ENCODE measurements around the gene PGBD2. TPM values are rescaled to one million over a fixed set of nuclear protein-coding genes. Genes with fewer than 3 reads are reported as not detected.

Gene PGBD2
- total and polyA plus RNA-seq, 9 of the 15 experiments (the other 6 are each of a cell fraction or from before 2014, with no cell fraction given) = 11.9 to 21.8 (median 14.7) TPM

DNA sequence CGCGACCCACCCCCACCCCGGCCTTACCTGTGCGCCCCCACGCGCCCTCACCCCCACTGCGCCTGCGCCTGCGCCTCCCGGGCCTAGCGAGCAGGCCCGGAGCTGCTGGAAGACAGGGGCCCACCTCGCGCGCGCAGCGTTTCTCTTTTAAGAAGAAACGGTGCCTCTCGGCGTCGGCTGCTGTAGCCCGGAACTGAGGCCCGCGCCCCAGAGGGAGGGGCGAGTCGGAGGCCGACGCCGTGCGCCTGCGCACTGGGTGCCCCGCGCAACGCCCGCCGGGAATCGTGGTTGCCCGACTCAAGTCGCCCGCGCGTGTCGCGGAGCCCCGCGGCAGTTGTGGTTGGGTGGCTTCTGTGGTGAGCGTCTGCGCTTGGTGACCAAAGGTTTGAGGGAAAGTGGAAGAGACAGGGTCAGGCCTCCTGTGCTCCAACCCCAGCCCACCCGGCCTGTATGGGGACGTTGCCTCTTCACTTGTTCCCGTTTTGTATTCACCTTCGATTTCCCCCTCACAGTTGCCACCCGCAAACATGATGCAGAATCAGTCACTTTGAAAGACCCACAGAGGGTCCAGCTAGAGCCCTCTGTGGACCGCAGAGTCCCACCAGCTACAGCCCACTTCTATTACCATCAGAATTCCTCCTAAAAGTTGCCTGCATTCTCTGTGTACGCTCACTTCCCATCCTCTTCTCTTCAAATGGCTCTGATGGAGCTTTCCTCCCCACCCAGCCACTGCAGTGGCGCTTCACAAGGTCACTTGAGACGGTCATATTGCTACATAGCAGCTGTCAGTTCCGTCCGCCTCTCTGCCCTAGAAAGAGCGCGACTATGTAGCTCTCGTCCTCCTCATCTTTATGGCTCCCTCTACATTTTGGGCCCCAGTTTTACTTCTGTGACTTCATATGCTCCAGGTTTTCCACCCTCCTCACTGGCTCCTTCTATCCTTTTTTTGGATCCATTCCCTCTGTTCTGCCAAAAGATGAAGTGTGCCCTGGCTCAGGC lies 46.8 kb upstream of the PGBD2 start, which contains the start of gene ZNF692 (continued):
- TF ChIP-seq, protein P1, sequence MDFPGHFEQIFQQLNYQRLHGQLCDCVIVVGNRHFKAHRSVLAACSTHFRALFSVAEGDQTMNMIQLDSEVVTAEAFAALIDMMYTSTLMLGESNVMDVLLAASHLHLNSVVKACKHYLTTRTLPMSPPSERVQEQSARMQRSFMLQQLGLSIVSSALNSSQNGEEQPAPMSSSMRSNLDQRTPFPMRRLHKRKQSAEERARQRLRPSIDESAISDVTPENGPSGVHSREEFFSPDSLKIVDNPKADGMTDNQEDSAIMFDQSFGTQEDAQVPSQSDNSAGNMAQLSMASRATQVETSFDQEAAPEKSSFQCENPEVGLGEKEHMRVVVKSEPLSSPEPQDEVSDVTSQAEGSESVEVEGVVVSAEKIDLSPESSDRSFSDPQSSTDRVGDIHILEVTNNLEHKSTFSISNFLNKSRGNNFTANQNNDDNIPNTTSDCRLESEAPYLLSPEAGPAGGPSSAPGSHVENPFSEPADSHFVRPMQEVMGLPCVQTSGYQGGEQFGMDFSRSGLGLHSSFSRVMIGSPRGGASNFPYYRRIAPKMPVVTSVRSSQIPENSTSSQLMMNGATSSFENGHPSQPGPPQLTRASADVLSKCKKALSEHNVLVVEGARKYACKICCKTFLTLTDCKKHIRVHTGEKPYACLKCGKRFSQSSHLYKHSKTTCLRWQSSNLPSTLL (IDR thresholded peaks at IDR 0.05) = no peak
- TF ChIP-seq HMG20B (CRISPR knock-in tag; IDR thresholded peaks at IDR 0.05) = no peak
- TF ChIP-seq, protein P2, sequence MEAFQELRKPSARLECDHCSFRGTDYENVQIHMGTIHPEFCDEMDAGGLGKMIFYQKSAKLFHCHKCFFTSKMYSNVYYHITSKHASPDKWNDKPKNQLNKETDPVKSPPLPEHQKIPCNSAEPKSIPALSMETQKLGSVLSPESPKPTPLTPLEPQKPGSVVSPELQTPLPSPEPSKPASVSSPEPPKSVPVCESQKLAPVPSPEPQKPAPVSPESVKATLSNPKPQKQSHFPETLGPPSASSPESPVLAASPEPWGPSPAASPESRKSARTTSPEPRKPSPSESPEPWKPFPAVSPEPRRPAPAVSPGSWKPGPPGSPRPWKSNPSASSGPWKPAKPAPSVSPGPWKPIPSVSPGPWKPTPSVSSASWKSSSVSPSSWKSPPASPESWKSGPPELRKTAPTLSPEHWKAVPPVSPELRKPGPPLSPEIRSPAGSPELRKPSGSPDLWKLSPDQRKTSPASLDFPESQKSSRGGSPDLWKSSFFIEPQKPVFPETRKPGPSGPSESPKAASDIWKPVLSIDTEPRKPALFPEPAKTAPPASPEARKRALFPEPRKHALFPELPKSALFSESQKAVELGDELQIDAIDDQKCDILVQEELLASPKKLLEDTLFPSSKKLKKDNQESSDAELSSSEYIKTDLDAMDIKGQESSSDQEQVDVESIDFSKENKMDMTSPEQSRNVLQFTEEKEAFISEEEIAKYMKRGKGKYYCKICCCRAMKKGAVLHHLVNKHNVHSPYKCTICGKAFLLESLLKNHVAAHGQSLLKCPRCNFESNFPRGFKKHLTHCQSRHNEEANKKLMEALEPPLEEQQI (IDR thresholded peaks at IDR 0.05) = 0 out of 2 replicates have a peak, but pooled peaks have one; percentile 19
- TF ChIP-seq, protein P3, sequence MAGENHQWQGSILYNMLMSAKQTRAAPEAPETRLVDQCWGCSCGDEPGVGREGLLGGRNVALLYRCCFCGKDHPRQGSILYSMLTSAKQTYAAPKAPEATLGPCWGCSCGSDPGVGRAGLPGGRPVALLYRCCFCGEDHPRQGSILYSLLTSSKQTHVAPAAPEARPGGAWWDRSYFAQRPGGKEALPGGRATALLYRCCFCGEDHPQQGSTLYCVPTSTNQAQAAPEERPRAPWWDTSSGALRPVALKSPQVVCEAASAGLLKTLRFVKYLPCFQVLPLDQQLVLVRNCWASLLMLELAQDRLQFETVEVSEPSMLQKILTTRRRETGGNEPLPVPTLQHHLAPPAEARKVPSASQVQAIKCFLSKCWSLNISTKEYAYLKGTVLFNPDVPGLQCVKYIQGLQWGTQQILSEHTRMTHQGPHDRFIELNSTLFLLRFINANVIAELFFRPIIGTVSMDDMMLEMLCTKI (IDR thresholded peaks at IDR 0.05; ENCODE audit: partially characterized antibody) = no peak
- no peak for TF ChIP-seq RBM25 (IDR thresholded peaks at IDR 0.05; ENCODE audit: low read depth, low read length, severe bottlenecking)
- 0 out of 2 replicates have a peak, but pooled peaks have one; percentile 30 for TF ChIP-seq ZKSCAN8 (CRISPR knock-in tag; IDR thresholded peaks at IDR 0.05)
- TF ChIP-seq, protein P4, sequence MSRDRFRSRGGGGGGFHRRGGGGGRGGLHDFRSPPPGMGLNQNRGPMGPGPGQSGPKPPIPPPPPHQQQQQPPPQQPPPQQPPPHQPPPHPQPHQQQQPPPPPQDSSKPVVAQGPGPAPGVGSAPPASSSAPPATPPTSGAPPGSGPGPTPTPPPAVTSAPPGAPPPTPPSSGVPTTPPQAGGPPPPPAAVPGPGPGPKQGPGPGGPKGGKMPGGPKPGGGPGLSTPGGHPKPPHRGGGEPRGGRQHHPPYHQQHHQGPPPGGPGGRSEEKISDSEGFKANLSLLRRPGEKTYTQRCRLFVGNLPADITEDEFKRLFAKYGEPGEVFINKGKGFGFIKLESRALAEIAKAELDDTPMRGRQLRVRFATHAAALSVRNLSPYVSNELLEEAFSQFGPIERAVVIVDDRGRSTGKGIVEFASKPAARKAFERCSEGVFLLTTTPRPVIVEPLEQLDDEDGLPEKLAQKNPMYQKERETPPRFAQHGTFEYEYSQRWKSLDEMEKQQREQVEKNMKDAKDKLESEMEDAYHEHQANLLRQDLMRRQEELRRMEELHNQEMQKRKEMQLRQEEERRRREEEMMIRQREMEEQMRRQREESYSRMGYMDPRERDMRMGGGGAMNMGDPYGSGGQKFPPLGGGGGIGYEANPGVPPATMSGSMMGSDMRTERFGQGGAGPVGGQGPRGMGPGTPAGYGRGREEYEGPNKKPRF (IDR thresholded peaks at IDR 0.05; ENCODE audit: low read depth, low read length) = no peak
